Testis (tissue), 2 donors: ENCODE measurements around the gene COL4A1.

ENCODE experiments used
- POLR2A ChIP-seq: fragments of 450-650 bp; IDR thresholded peaks from one replicate; pipeline ENCODE4 v1.6.1; 2017; ENCODE audit warnings: antibody characterized with exemption, mild to moderate bottlenecking, moderate library complexity
- TF ChIP-seq, protein P1 (sequence below), 3 experiments: fragments of 450-650 bp in 2 of 3; fragments of 200-600 bp in 1 of 3; sonication (generic) in 1 of 3; IDR thresholded peaks; one replicate each; pipeline ENCODE4 v1.5.1; 2016 to 2019; ENCODE audit warnings: antibody characterized with exemption in 3 of 3, mild to moderate bottlenecking in 2 of 3, moderate library complexity in 1 of 3

DNA sequence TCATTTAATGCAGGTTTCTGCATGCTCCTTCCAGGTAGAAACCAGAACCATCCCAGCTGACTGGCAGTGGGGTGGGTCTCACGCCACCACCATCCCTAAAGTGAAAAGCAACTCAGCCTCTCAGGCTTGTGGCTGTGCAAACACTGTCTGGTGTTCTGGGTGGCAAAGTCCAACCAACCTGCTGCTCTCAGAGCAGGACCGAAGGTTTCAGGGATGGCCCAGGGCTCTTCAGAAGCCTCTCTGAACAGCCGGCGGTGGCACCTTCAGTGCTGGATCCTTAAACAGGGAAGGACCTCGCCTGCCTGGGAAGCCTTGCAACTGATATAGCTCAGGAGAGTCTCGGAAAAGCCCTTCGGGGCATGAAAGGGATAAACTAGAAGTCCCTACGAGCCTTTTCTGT is 100.8 kb downstream of the COL4A1 start:
- TF ChIP-seq POLR2A: no peak
- TF ChIP-seq, protein P1, sequence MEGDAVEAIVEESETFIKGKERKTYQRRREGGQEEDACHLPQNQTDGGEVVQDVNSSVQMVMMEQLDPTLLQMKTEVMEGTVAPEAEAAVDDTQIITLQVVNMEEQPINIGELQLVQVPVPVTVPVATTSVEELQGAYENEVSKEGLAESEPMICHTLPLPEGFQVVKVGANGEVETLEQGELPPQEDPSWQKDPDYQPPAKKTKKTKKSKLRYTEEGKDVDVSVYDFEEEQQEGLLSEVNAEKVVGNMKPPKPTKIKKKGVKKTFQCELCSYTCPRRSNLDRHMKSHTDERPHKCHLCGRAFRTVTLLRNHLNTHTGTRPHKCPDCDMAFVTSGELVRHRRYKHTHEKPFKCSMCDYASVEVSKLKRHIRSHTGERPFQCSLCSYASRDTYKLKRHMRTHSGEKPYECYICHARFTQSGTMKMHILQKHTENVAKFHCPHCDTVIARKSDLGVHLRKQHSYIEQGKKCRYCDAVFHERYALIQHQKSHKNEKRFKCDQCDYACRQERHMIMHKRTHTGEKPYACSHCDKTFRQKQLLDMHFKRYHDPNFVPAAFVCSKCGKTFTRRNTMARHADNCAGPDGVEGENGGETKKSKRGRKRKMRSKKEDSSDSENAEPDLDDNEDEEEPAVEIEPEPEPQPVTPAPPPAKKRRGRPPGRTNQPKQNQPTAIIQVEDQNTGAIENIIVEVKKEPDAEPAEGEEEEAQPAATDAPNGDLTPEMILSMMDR (IDR thresholded peaks at IDR 0.05): no peak
